Measurements from ENCODE around the gene RFC5. TPM values are rescaled to one million over a fixed set of nuclear protein-coding genes. Genes with fewer than 3 reads are reported as not detected.
"Not testable (repeated sequence)": the region's sequence is repeated elsewhere in the genome, so short reads cannot be mapped to it uniquely, and the experiment has no call there.

Gene RFC5
- total RNA-seq, 4 donors from 2014 or later, result 4.9 to 8.7 (median 7.6) TPM; not detected in 1

GRCh38 chr12:118068445-118068844 lies 51.9 kb downstream of the RFC5 start:
- intact Hi-C loops (cut with DNase I; ENCODE audit: low total_unique reads), result no loop called here
- in situ Hi-C loops (cut with MboI; ENCODE audit: low pct_ligation_motif_present in 1 of 4, low pct_unique_long_range_greater_than_20kb in 1 of 4, low sequenced_read_pairs in 3 of 4), result no loop called here
- Histone ChIP-seq H3K27me3 (no peaks in the 10 kb centered on the region), H3K4me1 (peaks cover 0 to 23% (median 19%) of the 10 kb centered on the region in 4 donors), H3K27ac (no peak overlapping the region), H3K36me3 (peaks cover 0 to 7% (median 0%) of the 10 kb centered on the region in 4 donors), H3K4me3 (no peak overlapping the region), H3K9me3 (no peaks in the 10 kb centered on the region)
- DNase-seq, result no peak
- WGBS, 2 donors (ENCODE audit: low coverage in 1 of 2), result 81 to 89% methylated on average over 1 to 2 of the region's 2 CpGs
- TF ChIP-seq POLR2A (IDR thresholded peaks at IDR 0.05), result no peak
- no peak for TF ChIP-seq CTCF (IDR thresholded peaks at IDR 0.05)
- no peak for TF ChIP-seq EP300 (IDR thresholded peaks at IDR 0.05; ENCODE audit: low read depth)
- no peak for TF ChIP-seq POLR2AphosphoS5 (IDR thresholded peaks at IDR 0.05)

DNA sequence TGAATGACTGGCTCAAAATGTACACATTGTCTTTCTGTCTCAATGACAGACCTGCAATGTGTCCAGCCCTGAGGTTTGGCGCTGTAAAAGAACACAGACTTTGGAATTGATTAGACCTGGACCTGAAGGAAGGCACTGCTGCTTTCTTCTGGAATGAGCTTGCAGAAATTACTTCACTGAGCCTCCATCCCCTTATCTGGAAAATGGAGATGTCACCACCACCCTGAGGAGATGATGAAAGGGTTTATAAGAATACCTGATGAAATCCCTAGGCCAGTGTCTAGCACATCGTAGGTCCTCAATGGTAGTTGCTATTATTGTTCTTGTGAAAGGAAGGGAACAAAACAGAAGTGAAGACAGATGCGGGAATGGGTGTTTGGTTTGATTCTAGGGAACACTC lies 54.1 kb downstream of the RFC5 start:
- TF ChIP-seq EP300 (IDR thresholded peaks at IDR 0.05; ENCODE audit: low read depth) (no peak), POLR2A (IDR thresholded peaks at IDR 0.05) (no peak), CTCF (IDR thresholded peaks at IDR 0.05) (no peak), POLR2AphosphoS5 (IDR thresholded peaks at IDR 0.05) (no peak)
- H3K4me3 ChIP-seq, result no peak overlapping the region
- 94 to 100% methylated on average over 2 to 3 of the region's 3 CpGs for WGBS, 2 donors (ENCODE audit: low coverage in 1 of 2)
- no peak for DNase-seq
- peaks cover 0 to 1% (median 0%) of the 10 kb centered on the region in 4 donors for H3K4me1 ChIP-seq
- peaks cover 0 to 7% (median 0%) of the 10 kb centered on the region in 4 donors for H3K36me3 ChIP-seq
- intact Hi-C loops (cut with DNase I; ENCODE audit: low total_unique reads) (no loop called here), in situ Hi-C loops (cut with MboI; ENCODE audit: low pct_ligation_motif_present in 1 of 4, low pct_unique_long_range_greater_than_20kb in 1 of 4, low sequenced_read_pairs in 3 of 4) (no loop called here)
- no peaks in the 10 kb centered on the region for H3K9me3 ChIP-seq
- no peaks in the 10 kb centered on the region for H3K27me3 ChIP-seq
- H3K27ac ChIP-seq, result no peak overlapping the region

DNA sequence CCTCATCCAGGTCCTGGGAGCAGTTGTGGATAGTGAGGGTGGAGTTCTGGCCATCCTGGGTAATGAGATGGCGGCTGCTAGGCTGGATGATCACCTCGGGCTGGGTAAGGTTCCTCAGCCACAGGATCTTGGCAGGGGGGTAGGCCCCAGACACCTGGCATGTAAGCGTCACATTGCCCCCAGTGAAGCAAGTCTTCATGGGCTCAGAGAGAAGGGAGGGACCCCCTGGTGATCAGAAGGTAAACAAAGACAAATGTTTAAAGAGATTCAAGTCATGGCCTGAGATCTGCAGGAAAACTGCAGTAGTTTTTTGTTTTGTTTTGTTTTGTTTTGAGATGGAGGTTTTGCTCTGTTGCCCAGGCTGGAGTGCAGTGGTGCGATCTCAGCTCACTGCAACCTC lies 57.3 kb downstream of the RFC5 start:
- no peak for DNase-seq
- H3K4me3 ChIP-seq, result no peak overlapping the region
- TF ChIP-seq CTCF (IDR thresholded peaks at IDR 0.05) (no peak), EP300 (IDR thresholded peaks at IDR 0.05; ENCODE audit: low read depth) (no peak), POLR2A (IDR thresholded peaks at IDR 0.05) (no peak), POLR2AphosphoS5 (IDR thresholded peaks at IDR 0.05) (no peak)
- no peaks in the 10 kb centered on the region for H3K9me3 ChIP-seq
- H3K27me3 ChIP-seq, result no peaks in the 10 kb centered on the region
- no peak overlapping the region for H3K27ac ChIP-seq
- peaks cover 0 to 23% (median 4%) of the 10 kb centered on the region in 4 donors for H3K36me3 ChIP-seq
- intact Hi-C loops (cut with DNase I; ENCODE audit: low total_unique reads) (no loop called here), in situ Hi-C loops (cut with MboI; ENCODE audit: low pct_ligation_motif_present in 1 of 4, low pct_unique_long_range_greater_than_20kb in 1 of 4, low sequenced_read_pairs in 3 of 4) (no loop called here)
- WGBS, 2 donors (ENCODE audit: low coverage in 1 of 2), result 86 to 100% methylated on average over 1 to 4 of the region's 4 CpGs
- no peaks in the 10 kb centered on the region for H3K4me1 ChIP-seq

DNA sequence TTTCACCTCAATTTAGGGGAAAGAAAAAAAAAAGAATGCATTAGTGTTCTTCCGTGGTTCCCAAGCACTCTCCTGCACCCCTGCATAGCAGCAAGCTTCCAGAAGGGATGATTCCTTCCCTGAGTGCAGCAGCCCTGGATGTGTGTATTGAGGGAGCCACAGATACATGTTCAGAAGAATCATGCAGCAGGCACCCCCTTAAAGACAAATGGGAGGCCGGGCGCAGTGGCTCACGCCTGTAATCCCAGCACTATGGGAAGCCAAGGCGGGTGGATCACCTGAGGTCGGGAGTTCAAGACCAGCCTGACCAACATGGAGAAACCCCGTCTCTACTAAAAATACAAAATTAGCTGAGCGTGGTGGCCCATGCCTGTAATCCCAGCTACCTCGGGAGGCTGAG lies 65.0 kb downstream of the RFC5 start:
- H3K36me3 ChIP-seq, result peaks cover 0 to 23% (median 6%) of the 10 kb centered on the region in 4 donors
- H3K4me3 ChIP-seq; intact Hi-C loops (cut with DNase I; ENCODE audit: low total_unique reads); H3K4me1 ChIP-seq; H3K27me3 ChIP-seq; H3K27ac ChIP-seq; H3K9me3 ChIP-seq; DNase-seq; in situ Hi-C loops (cut with MboI; ENCODE audit: low pct_ligation_motif_present in 1 of 4, low pct_unique_long_range_greater_than_20kb in 1 of 4, low sequenced_read_pairs in 3 of 4): not testable (repeated sequence)
- WGBS, 2 donors (ENCODE audit: low coverage in 1 of 2), result 91% methylated on average over 9 of the region's 9 CpGs; no CpG with 5 or more reads in 1 of the 2 donors

Small RNAs within 50 kb of the gene (small RNA-seq; reads per million reads assigned to genes)
- 0 reads per million in 4 donors for gene AC131159.1

Other genes with a start within 250 kb of the RFC5 start
- gene KSR2, start 47.7 kb upstream of the RFC5 start, total RNA-seq, result 1 to 10 TPM in 1 of 4 donors, under 1 TPM in 3; 0.32 to 7.0 (median 0.60) TPM
- 100 to 1,000 TPM; 110 to 193 (median 130) TPM for gene WSB2, start 44.5 kb downstream of the RFC5 start, total RNA-seq
- 100 to 1,000 TPM; 122 to 207 (median 155) TPM for gene VSIG10, start 87.3 kb downstream of the RFC5 start, total RNA-seq
- 100 to 1,000 TPM; 124 to 438 (median 279) TPM for gene PEBP1, start 119.4 kb downstream of the RFC5 start, total RNA-seq